Effector memory CD4-positive, alpha-beta T cell (primary cell): ENCODE data around the gene CPN2.

Experiments
- DNase-seq, 3 donors: peaks; one replicate each; pipeline ENCODE4 v3.0.0-alpha.2; 2020
- H3K27ac ChIP-seq: 2 replicates; pipeline ENCODE4 v1.7.0; 2013; ENCODE audit warnings: mild to moderate bottlenecking, low read length, moderate library complexity; ENCODE audit not compliant: insufficient read depth, poor library complexity, severe bottlenecking
- H3K27me3 ChIP-seq: replicated peaks from 2 replicates; pipeline ENCODE4 v1.7.0; 2013; ENCODE audit warnings: mild to moderate bottlenecking, low read length; ENCODE audit not compliant: insufficient read depth, control insufficient read depth, poor library complexity, severe bottlenecking
- H3K36me3 ChIP-seq: 2 replicates; pipeline ENCODE4 v1.7.0; 2013; ENCODE audit warnings: mild to moderate bottlenecking, low read length, moderate library complexity; ENCODE audit not compliant: control insufficient read depth, insufficient read depth
- H3K4me1 ChIP-seq: 2 replicates; pipeline ENCODE4 v1.7.0; 2013; ENCODE audit warnings: low read length, mild to moderate bottlenecking; ENCODE audit not compliant: control insufficient read depth, insufficient read depth, poor library complexity, severe bottlenecking
- H3K4me3 ChIP-seq: 2 replicates; pipeline ENCODE4 v1.7.0; 2013; ENCODE audit warnings: low read length, low read depth, mild to moderate bottlenecking; ENCODE audit not compliant: insufficient read depth, poor library complexity, severe bottlenecking
- H3K9me3 ChIP-seq: 2 replicates; pipeline ENCODE4 v1.7.0; 2013; ENCODE audit warnings: mild to moderate bottlenecking, low read length, moderate library complexity; ENCODE audit not compliant: control insufficient read depth

The CPN2 gene

GRCh38 chr3:194326192-194326967 is 24.7 kb downstream of the CPN2 start:
- H3K27ac ChIP-seq: no peak overlapping the region

GRCh38 chr3:194325424-194326153 is 25.5 kb downstream of the CPN2 start:
- H3K27ac ChIP-seq: no peak overlapping the region
- H3K9me3 ChIP-seq: no peaks in the 10 kb centered on the region
- peaks cover 8% of the 10 kb centered on the region for H3K4me1 ChIP-seq
- H3K27me3 ChIP-seq: no peaks in the 10 kb centered on the region
- H3K36me3 ChIP-seq: no peaks in the 10 kb centered on the region
- DNase-seq: no peak
- no peak overlapping the region for H3K4me3 ChIP-seq

More at GRCh38 chr3:194326192-194326967, 24.7 kb downstream of the CPN2 start:
- H3K36me3 ChIP-seq: no peaks in the 10 kb centered on the region
- H3K4me3 ChIP-seq: no peak overlapping the region
- H3K9me3 ChIP-seq: no peaks in the 10 kb centered on the region
- no peaks in the 10 kb centered on the region for H3K27me3 ChIP-seq
- peaks cover 8% of the 10 kb centered on the region for H3K4me1 ChIP-seq
- DNase-seq: no peak

- Histone ChIP-seq H3K9me3 (no peaks in the 10 kb centered on the region), H3K27me3 (no peaks in the 10 kb centered on the region), H3K36me3 (no peaks in the 10 kb centered on the region), H3K4me1 (peaks cover 8% of the 10 kb centered on the region), H3K4me3 (no peak overlapping the region), H3K27ac (no peak overlapping the region)
- DNase-seq: no peak
Measured at GRCh38 chr3:194324823-194325327, 26.3 kb downstream of the CPN2 start.

- H3K27me3 ChIP-seq: no peaks in the 10 kb centered on the region
- no peaks in the 10 kb centered on the region for H3K36me3 ChIP-seq
- H3K27ac ChIP-seq: no peak overlapping the region
- H3K4me1 ChIP-seq: peaks cover 8% of the 10 kb centered on the region
- peak overlapping the region; percentile 37 for H3K4me3 ChIP-seq
- H3K9me3 ChIP-seq: peaks cover 2% of the 10 kb centered on the region
- DNase-seq: no peak
Measured at GRCh38 chr3:194323785-194324735, 27.1 kb downstream of the CPN2 start.

GRCh38 chr3:194322678-194323211 is 28.4 kb downstream of the CPN2 start:
- H3K27ac ChIP-seq: no peak overlapping the region
- no peak overlapping the region for H3K4me3 ChIP-seq

GRCh38 chr3:194321693-194322640 is 29.2 kb downstream of the CPN2 start:
- Histone ChIP-seq H3K27me3 (no peaks in the 10 kb centered on the region), H3K4me1 (peaks cover 8% of the 10 kb centered on the region), H3K27ac (no peak overlapping the region), H3K9me3 (peaks cover 3% of the 10 kb centered on the region), H3K36me3 (no peaks in the 10 kb centered on the region), H3K4me3 (no peak overlapping the region)
- DNase-seq: no peak

More at GRCh38 chr3:194322678-194323211, 28.4 kb downstream of the CPN2 start:
- no peaks in the 10 kb centered on the region for H3K27me3 ChIP-seq
- H3K9me3 ChIP-seq: peaks cover 3% of the 10 kb centered on the region
- DNase-seq: no peak
- no peaks in the 10 kb centered on the region for H3K36me3 ChIP-seq
- peaks cover 8% of the 10 kb centered on the region for H3K4me1 ChIP-seq

GRCh38 chr3:194320744-194321243 is 30.3 kb downstream of the CPN2 start:
- H3K4me1 ChIP-seq: peaks cover 12% of the 10 kb centered on the region
- H3K27me3 ChIP-seq: no peaks in the 10 kb centered on the region
- no peak overlapping the region for H3K27ac ChIP-seq
- no peak for DNase-seq
- peaks cover 3% of the 10 kb centered on the region for H3K9me3 ChIP-seq
- no peak overlapping the region for H3K4me3 ChIP-seq
- no peaks in the 10 kb centered on the region for H3K36me3 ChIP-seq

- Histone ChIP-seq H3K4me1 (peaks cover 13% of the 10 kb centered on the region), H3K9me3 (peaks cover 3% of the 10 kb centered on the region), H3K27ac (no peak overlapping the region), H3K27me3 (no peaks in the 10 kb centered on the region), H3K36me3 (no peaks in the 10 kb centered on the region), H3K4me3 (no peak overlapping the region)
- DNase-seq: no peak
Measured at GRCh38 chr3:194320100-194320499, 31.0 kb downstream of the CPN2 start.
